Karpas-422 (cell line): ENCODE data around the gene RHOBTB1. TPM values are rescaled to one million over a fixed set of nuclear protein-coding genes. Genes with fewer than 3 reads are reported as not detected.
A peak's percentile ranks its signal among the peaks of the same experiment; 100 is the strongest.

Source experiments
- DNase-seq: peaks from one replicate; pipeline ENCODE4 v3.0.0-alpha.2; 2015
- H2AFZ ChIP-seq: fragments of 200-600 bp; sonication (generic); 2 replicates; pipeline ENCODE4 v1.6.1; 2014; ENCODE audit warnings: antibody characterized with exemption, low read length, mixed read lengths
- H3K27ac ChIP-seq: fragments of 200-600 bp; sonication (generic); 2 replicates; pipeline ENCODE4 v1.5.1; 2014; ENCODE audit warnings: mild to moderate bottlenecking, low read length, moderate library complexity
- H3K27me3 ChIP-seq: fragments of 200-600 bp; sonication (generic); 2 replicates; pipeline ENCODE4 v1.6.1; 2014; ENCODE audit warnings: low read length, mixed read lengths
- H3K36me3 ChIP-seq: fragments of 200-600 bp; sonication (generic); 2 replicates; pipeline ENCODE4 v1.6.1; 2014; ENCODE audit warnings: low read length, mixed read lengths; ENCODE audit not compliant: insufficient read depth
- H3K4me1 ChIP-seq: fragments of 200-600 bp; sonication (generic); 2 replicates; pipeline ENCODE4 v1.6.1; 2014; ENCODE audit warnings: mild to moderate bottlenecking, low read length, mixed read lengths
- H3K4me2 ChIP-seq: fragments of 200-600 bp; sonication (generic); 2 replicates; pipeline ENCODE4 v1.6.1; 2014; ENCODE audit warnings: low read length, low read depth, mild to moderate bottlenecking; ENCODE audit not compliant: poor library complexity, severe bottlenecking
- H3K4me3 ChIP-seq: fragments of 200-600 bp; sonication (generic); 2 replicates; pipeline ENCODE4 v1.5.1; 2014; ENCODE audit warnings: mild to moderate bottlenecking, antibody characterized with exemption, low read length, mixed read lengths
- H3K79me2 ChIP-seq: fragments of 200-600 bp; sonication (generic); 2 replicates; pipeline ENCODE4 v1.6.1; 2014; ENCODE audit warnings: mild to moderate bottlenecking, low read length, mixed read lengths
- H3K9ac ChIP-seq: fragments of 200-600 bp; sonication (generic); 2 replicates; pipeline ENCODE4 v1.6.0; 2014; ENCODE audit warnings: low read length
- H3K9me2 ChIP-seq: fragments of 200-600 bp; sonication (generic), shearing (Covaris generic); replicated peaks from 2 replicates; pipeline ENCODE4 v1.6.0; 2014; ENCODE audit warnings: mild to moderate bottlenecking, low read length, moderate library complexity; ENCODE audit not compliant: insufficient read depth
- H3K9me3 ChIP-seq: fragments of 300-700, 200-600 bp; sonication (generic); 2 replicates; pipeline ENCODE4 v1.6.1; 2014; ENCODE audit warnings: low read length, mixed read lengths
- H4K20me1 ChIP-seq: fragments of 200-600 bp; sonication (generic); 2 replicates; pipeline ENCODE4 v1.6.1; 2014; ENCODE audit warnings: mild to moderate bottlenecking, antibody characterized with exemption, low read length, low read depth; ENCODE audit not compliant: insufficient read depth
- total RNA-seq: library from RNA; depleted of rRNA; stranded (reverse); fragments of >200 nt; shearing (Covaris generic); gene quantifications from 2 replicates; pipeline ENCODE4 v1.2.3, GENCODE V29; 2014; ENCODE audit warnings: low replicate concordance

RHOBTB1 gene
- total RNA-seq, 1 experiment from 2014 or later: not detected

GRCh38 chr10:60883187-60883586 is 60.8 kb downstream of the RHOBTB1 start:
- H4K20me1 ChIP-seq: no peaks in the 10 kb centered on the region
- H2AFZ ChIP-seq: no peak overlapping the region
- no peak overlapping the region for H3K9ac ChIP-seq
- H3K4me1 ChIP-seq: no peaks in the 10 kb centered on the region
- H3K27ac ChIP-seq: no peak overlapping the region
- H3K27me3 ChIP-seq: no peaks in the 10 kb centered on the region
- DNase-seq: peak; percentile 68
- no peak overlapping the region for H3K4me3 ChIP-seq
- H3K4me2 ChIP-seq: no peak overlapping the region
- no peaks in the 10 kb centered on the region for H3K9me2 ChIP-seq
- no peaks in the 10 kb centered on the region for H3K9me3 ChIP-seq
- H3K36me3 ChIP-seq: no peaks in the 10 kb centered on the region
- H3K79me2 ChIP-seq: no peaks in the 10 kb centered on the region

DNA sequence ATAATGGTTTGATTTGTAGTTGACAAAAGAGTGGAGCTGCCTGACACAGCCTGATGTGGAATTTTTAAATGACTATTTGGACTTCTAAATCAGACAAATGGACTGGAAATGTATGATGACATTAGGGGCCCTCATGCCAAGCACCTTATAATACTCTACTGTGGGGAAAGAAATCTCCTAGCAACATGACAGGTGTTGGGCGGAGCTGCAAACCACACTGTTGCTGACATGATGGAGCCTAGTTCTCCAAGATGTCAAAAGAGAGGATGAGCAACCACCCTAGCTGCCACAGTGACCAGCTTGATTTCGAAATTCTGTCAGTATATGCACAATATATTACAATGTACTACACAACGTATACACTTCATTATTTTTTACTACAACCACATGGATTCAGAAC is 65.8 kb downstream of the RHOBTB1 start:
- Histone ChIP-seq H3K9me3 (no peaks in the 10 kb centered on the region), H3K79me2 (no peaks in the 10 kb centered on the region), H3K4me3 (no peak overlapping the region), H3K9me2 (no peaks in the 10 kb centered on the region), H3K9ac (no peak overlapping the region), H3K27me3 (no peaks in the 10 kb centered on the region), H3K36me3 (no peaks in the 10 kb centered on the region), H4K20me1 (no peaks in the 10 kb centered on the region), H3K27ac (no peak overlapping the region), H2AFZ (no peak overlapping the region), H3K4me2 (no peak overlapping the region), H3K4me1 (no peaks in the 10 kb centered on the region)
- no peak for DNase-seq

- H2AFZ ChIP-seq: no peak overlapping the region
- no peaks in the 10 kb centered on the region for H3K9me2 ChIP-seq
- H4K20me1 ChIP-seq: no peaks in the 10 kb centered on the region
- H3K4me1 ChIP-seq: no peaks in the 10 kb centered on the region
- H3K4me3 ChIP-seq: no peak overlapping the region
- H3K79me2 ChIP-seq: no peaks in the 10 kb centered on the region
- no peaks in the 10 kb centered on the region for H3K36me3 ChIP-seq
- H3K9me3 ChIP-seq: no peaks in the 10 kb centered on the region
- H3K4me2 ChIP-seq: no peak overlapping the region
- H3K9ac ChIP-seq: no peak overlapping the region
- no peaks in the 10 kb centered on the region for H3K27me3 ChIP-seq
- DNase-seq: no peak
- no peak overlapping the region for H3K27ac ChIP-seq
Measured at GRCh38 chr10:60877777-60878120, 66.2 kb downstream of the RHOBTB1 start.

DNA sequence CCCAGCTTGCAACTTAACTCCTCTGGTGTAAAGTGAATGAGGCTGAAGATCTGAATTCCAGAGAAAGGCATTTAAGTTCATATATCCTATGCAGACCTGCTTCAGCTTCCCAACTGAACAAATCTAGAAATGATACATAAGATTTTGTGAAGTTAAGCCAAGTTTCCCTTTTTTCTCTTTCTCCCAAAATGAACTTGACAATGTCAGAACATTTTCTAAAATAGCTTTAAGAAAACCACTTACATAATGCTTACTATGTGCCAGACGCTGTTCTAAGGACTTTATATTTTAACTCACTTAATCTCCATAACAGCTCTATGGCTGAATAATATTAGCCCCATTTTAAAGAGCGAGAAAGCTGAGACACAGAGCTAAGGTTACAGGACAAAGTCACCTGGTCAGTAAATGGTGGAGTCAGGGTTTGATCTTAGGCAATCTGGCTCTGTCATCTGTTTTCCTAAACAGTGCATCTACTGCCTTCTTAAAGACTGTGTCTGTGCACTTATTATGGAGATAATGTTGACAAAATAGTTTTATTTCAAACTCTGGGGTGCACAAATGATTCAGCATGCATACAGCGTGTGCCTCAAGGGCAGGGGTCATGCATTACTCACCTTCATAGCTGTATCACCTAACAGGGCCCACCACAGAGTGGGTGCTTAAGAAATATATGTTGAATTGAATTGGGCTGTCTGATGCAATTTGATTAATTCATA is 66.8 kb downstream of the RHOBTB1 start:
- Histone ChIP-seq H3K4me2 (no peak overlapping the region), H3K9me2 (no peaks in the 10 kb centered on the region), H3K4me3 (no peak overlapping the region), H4K20me1 (no peaks in the 10 kb centered on the region), H3K9me3 (no peaks in the 10 kb centered on the region), H2AFZ (no peak overlapping the region), H3K27ac (no peak overlapping the region), H3K27me3 (no peaks in the 10 kb centered on the region), H3K9ac (no peak overlapping the region), H3K79me2 (no peaks in the 10 kb centered on the region), H3K4me1 (no peaks in the 10 kb centered on the region), H3K36me3 (no peaks in the 10 kb centered on the region)
- DNase-seq: no peak

DNA sequence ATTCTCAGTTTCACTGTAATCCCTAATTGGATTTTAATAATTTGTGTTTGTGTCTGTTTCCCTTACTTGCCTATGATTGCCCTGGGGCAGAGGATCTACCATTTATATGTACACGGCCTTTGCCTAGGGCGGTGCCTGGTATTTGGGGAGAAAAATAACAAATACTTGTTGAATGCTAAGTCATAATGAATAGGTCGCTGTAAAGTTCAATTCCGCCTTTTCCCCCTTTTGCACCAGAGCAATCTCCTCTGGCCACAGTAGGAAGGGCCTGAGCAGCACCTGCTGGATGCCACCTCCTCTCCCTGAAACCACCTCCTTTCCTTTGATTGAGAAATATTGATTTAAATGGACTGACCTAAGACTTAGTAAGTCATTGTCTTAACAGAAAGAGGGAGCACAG is 70.2 kb downstream of the RHOBTB1 start:
- no peaks in the 10 kb centered on the region for H3K4me1 ChIP-seq
- H3K9me2 ChIP-seq: no peaks in the 10 kb centered on the region
- H3K27ac ChIP-seq: no peak overlapping the region
- H4K20me1 ChIP-seq: no peaks in the 10 kb centered on the region
- H3K27me3 ChIP-seq: no peaks in the 10 kb centered on the region
- no peak for DNase-seq
- no peak overlapping the region for H3K4me3 ChIP-seq
- no peaks in the 10 kb centered on the region for H3K9me3 ChIP-seq
- no peak overlapping the region for H2AFZ ChIP-seq
- H3K36me3 ChIP-seq: no peaks in the 10 kb centered on the region
- H3K79me2 ChIP-seq: no peaks in the 10 kb centered on the region
- H3K9ac ChIP-seq: no peak overlapping the region
- H3K4me2 ChIP-seq: no peak overlapping the region

DNA sequence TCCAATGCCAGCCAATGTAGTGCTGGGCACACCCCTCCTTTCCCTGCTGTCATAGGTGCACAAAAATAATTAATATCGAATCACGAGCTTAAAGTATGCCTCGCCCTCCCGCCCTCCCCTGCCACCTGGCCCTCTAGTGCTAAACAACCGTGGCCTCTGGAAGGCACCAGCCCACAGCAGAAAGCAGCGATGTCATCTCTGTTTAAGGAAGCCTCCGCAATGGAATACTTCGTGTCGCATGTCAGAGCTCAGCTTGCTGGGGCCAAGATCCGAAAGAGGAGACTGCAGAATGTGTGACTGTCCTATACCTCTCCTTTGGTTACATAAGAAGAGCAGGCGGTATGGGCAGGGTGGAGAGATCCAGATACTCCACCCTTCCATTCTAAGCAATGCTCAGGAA is 71.5 kb downstream of the RHOBTB1 start:
- Histone ChIP-seq H2AFZ (no peak overlapping the region), H3K9me3 (no peaks in the 10 kb centered on the region), H4K20me1 (no peaks in the 10 kb centered on the region), H3K27ac (no peak overlapping the region), H3K9ac (no peak overlapping the region), H3K27me3 (no peaks in the 10 kb centered on the region), H3K9me2 (no peaks in the 10 kb centered on the region), H3K4me2 (no peak overlapping the region), H3K4me1 (no peaks in the 10 kb centered on the region), H3K79me2 (no peaks in the 10 kb centered on the region), H3K4me3 (no peak overlapping the region), H3K36me3 (no peaks in the 10 kb centered on the region)
- DNase-seq: no peak

DNA sequence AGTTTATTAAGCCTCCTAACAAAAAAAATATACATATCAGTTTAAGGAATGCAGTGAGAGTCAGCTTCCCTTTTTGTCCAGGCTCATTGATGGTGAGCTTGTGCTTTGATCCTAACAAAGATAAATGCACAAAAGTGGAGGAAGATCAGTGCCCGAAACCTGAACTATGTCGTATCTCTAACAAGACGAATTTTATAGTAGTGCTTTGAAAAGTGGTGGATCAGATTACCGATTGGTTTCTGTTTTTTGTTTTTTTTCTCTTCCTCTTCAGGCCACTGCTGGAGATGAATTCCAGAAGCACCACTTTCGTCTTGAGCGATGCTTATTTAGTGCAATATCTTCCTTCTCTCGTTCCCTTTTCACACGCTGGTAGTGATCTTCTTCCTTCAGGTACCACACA is 72.8 kb downstream of the RHOBTB1 start:
- H2AFZ ChIP-seq: no peak overlapping the region
- no peaks in the 10 kb centered on the region for H3K27me3 ChIP-seq
- no peak overlapping the region for H3K27ac ChIP-seq
- H3K4me1 ChIP-seq: no peaks in the 10 kb centered on the region
- no peaks in the 10 kb centered on the region for H3K79me2 ChIP-seq
- no peak for DNase-seq
- H3K9me2 ChIP-seq: no peaks in the 10 kb centered on the region
- no peak overlapping the region for H3K9ac ChIP-seq
- H4K20me1 ChIP-seq: no peaks in the 10 kb centered on the region
- H3K4me2 ChIP-seq: no peak overlapping the region
- H3K9me3 ChIP-seq: no peaks in the 10 kb centered on the region
- no peak overlapping the region for H3K4me3 ChIP-seq
- H3K36me3 ChIP-seq: no peaks in the 10 kb centered on the region

DNA sequence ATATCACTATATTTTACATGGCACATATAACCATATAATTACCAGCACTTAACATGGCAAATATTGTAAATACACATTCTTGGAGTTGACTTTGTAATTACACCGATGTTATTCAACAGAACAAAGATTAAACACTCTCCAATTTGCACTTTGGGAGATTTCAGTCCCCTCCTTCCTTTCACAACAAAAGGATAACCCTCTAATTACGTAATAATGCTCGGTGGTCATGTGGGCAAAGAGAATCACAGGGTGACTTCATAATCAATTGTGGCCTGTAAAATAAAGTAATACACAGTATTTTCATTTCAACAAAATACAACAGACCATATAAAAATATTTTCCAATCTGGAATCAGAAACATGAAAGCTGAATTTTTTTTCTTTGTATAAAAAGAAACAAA is 73.2 kb downstream of the RHOBTB1 start:
- Histone ChIP-seq H3K9me2 (no peaks in the 10 kb centered on the region), H4K20me1 (no peaks in the 10 kb centered on the region), H3K79me2 (no peaks in the 10 kb centered on the region), H3K36me3 (no peaks in the 10 kb centered on the region), H2AFZ (no peak overlapping the region), H3K9me3 (no peaks in the 10 kb centered on the region), H3K4me2 (no peak overlapping the region), H3K9ac (no peak overlapping the region), H3K4me1 (no peaks in the 10 kb centered on the region), H3K27me3 (no peaks in the 10 kb centered on the region), H3K4me3 (no peak overlapping the region), H3K27ac (no peak overlapping the region)
- DNase-seq: no peak

- H3K9me2 ChIP-seq: no peaks in the 10 kb centered on the region
- no peaks in the 10 kb centered on the region for H3K27me3 ChIP-seq
- no peak overlapping the region for H2AFZ ChIP-seq
- H3K79me2 ChIP-seq: no peaks in the 10 kb centered on the region
- H3K4me1 ChIP-seq: no peaks in the 10 kb centered on the region
- H3K4me3 ChIP-seq: no peak overlapping the region
- no peak overlapping the region for H3K27ac ChIP-seq
- H4K20me1 ChIP-seq: no peaks in the 10 kb centered on the region
- no peak overlapping the region for H3K9ac ChIP-seq
- H3K36me3 ChIP-seq: no peaks in the 10 kb centered on the region
- H3K9me3 ChIP-seq: no peaks in the 10 kb centered on the region
- no peak for DNase-seq
- H3K4me2 ChIP-seq: no peak overlapping the region
Measured at GRCh38 chr10:60870416-60870728, 73.6 kb downstream of the RHOBTB1 start.
